HCT116 (cell line): ENCODE measurements around the gene OAS2.

Source experiments
- EZH2 ChIP-seq: fragments of 200-600 bp; sonication (generic); IDR thresholded peaks from 2 replicates; pipeline ENCODE4 v1.6.1; 2017; ENCODE audit warnings: antibody characterized with exemption, mixed run types
- JUND ChIP-seq: IDR thresholded peaks from 2 replicates; pipeline ENCODE4 v1.6.1; 2012
- POLR2A ChIP-seq: IDR thresholded peaks from 2 replicates; pipeline ENCODE4 v1.7.0; 2011; ENCODE audit warnings: borderline replicate concordance; ENCODE audit not compliant: insufficient read depth, insufficient read length; ENCODE audit errors: extremely low read depth
- POLR2AphosphoS5 ChIP-seq: IDR thresholded peaks from 2 replicates; pipeline ENCODE4 v1.6.1; 2011; ENCODE audit warnings: mild to moderate bottlenecking, low read depth, low read length, moderate library complexity
- ZFX ChIP-seq: fragments of 450-650 bp; IDR thresholded peaks from 2 replicates; pipeline ENCODE4 v1.6.1; 2017
- TF ChIP-seq, protein P1 (sequence below), 3 experiments: fragments of 200-600 bp in 1 of 3; sonication (generic) in 1 of 3; IDR thresholded peaks in 2 of 3; conservative IDR thresholded peaks in 1 of 3; 2 replicates each; pipeline ENCODE4 v1.5.1; 2012 to 2017; ENCODE audit warnings: low read depth in 2 of 3, low read length in 2 of 3, antibody characterized with exemption in 1 of 3, borderline replicate concordance in 1 of 3, control low read depth in 1 of 3, mild to moderate bottlenecking in 1 of 3, mixed read lengths in 1 of 3, mixed run types in 1 of 3, moderate library complexity in 1 of 3; ENCODE audit not compliant: insufficient read depth in 1 of 3
- TF ChIP-seq, protein P2 (sequence below): IDR thresholded peaks from 2 replicates; pipeline ENCODE4 v1.6.1; 2012

DNA sequence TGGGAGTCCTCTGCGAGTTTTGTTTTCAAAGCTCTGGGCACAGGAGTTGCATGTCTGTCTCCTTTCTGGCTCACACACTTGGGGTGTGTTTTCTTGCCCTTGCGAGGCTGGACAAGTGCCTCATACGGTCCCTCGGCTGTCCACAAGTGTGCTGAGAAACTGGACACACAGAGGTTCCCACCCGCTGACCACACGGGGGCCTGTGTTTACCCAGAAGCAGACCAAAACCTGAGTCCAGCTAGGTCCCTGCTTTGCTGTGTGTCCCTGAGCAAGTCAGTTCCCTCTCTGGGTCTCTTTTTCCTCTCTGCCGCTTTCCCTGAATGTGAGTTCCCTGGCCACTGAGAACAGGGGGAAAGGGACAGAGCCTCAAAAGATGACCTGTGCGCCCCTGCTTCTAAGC lies 678 bp upstream of the OAS2 start:
- no peak for TF ChIP-seq POLR2AphosphoS5
- no peak for TF ChIP-seq EZH2
- TF ChIP-seq ZFX = no peak
- TF ChIP-seq, protein P1, sequence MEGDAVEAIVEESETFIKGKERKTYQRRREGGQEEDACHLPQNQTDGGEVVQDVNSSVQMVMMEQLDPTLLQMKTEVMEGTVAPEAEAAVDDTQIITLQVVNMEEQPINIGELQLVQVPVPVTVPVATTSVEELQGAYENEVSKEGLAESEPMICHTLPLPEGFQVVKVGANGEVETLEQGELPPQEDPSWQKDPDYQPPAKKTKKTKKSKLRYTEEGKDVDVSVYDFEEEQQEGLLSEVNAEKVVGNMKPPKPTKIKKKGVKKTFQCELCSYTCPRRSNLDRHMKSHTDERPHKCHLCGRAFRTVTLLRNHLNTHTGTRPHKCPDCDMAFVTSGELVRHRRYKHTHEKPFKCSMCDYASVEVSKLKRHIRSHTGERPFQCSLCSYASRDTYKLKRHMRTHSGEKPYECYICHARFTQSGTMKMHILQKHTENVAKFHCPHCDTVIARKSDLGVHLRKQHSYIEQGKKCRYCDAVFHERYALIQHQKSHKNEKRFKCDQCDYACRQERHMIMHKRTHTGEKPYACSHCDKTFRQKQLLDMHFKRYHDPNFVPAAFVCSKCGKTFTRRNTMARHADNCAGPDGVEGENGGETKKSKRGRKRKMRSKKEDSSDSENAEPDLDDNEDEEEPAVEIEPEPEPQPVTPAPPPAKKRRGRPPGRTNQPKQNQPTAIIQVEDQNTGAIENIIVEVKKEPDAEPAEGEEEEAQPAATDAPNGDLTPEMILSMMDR (IDR thresholded peaks at IDR 0.05 in 2 of 3, conservative IDR thresholded peaks at IDR 0.05 in 1 of 3; ENCODE audit: borderline replicate concordance in 1 of 3, insufficient read depth in 1 of 3, low read depth in 2 of 3, low read length in 2 of 3) = no peak
- TF ChIP-seq POLR2A = no peak
- TF ChIP-seq, protein P2, sequence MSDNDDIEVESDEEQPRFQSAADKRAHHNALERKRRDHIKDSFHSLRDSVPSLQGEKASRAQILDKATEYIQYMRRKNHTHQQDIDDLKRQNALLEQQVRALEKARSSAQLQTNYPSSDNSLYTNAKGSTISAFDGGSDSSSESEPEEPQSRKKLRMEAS = no peak
- no peak for TF ChIP-seq JUND
